ENCODE data around the gene RRAS.
"Not testable (repeated sequence)": the region's sequence is repeated elsewhere in the genome, so short reads cannot be mapped to it uniquely, and the experiment has no call there.

DNA sequence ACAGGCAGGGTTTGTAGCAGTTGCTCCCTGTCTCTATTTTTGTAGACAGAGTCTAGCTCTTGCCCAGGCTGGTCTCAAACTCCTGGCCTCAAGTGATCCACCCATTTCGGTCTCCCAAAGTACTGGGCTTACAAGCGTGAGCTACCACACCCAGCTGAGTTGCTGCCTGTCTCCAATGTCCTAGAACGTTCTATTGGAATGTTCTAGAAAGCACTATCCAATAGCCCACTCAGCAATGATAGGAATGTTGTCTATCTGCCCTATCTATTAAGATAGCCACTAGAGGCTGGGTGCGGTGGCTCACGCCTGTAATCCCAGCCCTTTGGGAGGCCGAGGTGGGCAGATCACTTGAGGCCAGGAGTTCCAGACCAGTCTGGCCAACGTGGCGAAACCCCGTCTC lies 6.7 kb downstream of the RRAS start:
- TF ChIP-seq, protein P1, sequence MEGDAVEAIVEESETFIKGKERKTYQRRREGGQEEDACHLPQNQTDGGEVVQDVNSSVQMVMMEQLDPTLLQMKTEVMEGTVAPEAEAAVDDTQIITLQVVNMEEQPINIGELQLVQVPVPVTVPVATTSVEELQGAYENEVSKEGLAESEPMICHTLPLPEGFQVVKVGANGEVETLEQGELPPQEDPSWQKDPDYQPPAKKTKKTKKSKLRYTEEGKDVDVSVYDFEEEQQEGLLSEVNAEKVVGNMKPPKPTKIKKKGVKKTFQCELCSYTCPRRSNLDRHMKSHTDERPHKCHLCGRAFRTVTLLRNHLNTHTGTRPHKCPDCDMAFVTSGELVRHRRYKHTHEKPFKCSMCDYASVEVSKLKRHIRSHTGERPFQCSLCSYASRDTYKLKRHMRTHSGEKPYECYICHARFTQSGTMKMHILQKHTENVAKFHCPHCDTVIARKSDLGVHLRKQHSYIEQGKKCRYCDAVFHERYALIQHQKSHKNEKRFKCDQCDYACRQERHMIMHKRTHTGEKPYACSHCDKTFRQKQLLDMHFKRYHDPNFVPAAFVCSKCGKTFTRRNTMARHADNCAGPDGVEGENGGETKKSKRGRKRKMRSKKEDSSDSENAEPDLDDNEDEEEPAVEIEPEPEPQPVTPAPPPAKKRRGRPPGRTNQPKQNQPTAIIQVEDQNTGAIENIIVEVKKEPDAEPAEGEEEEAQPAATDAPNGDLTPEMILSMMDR (IDR thresholded peaks at IDR 0.05), result not testable (repeated sequence)
- TF ChIP-seq POLR2A (IDR thresholded peaks at IDR 0.05), result not testable (repeated sequence)
